ENCODE results near the gene RHEB.

DNA sequence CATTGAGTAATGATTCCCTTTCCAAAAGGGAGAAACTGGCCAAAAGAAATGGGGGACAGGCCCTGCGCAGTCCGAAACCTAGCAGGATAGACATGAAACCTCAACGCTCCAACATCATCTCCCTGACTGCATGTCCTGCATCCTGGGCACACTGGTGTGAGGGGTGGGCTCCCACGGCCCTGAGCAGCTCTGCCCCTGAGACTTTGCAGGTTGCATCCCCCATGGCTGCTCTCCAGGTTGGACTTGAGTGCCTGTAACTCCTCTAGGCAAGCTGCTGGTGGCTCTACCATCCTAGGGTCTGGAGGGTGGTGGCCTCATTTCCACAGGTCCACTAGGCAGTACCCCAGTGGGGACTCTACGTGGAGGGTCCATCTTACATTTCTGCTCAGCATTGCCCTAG is 63.4 kb downstream of the RHEB start:
- TF ChIP-seq POLR2A (IDR thresholded peaks at IDR 0.05), result no peak
- TF ChIP-seq, protein P1, sequence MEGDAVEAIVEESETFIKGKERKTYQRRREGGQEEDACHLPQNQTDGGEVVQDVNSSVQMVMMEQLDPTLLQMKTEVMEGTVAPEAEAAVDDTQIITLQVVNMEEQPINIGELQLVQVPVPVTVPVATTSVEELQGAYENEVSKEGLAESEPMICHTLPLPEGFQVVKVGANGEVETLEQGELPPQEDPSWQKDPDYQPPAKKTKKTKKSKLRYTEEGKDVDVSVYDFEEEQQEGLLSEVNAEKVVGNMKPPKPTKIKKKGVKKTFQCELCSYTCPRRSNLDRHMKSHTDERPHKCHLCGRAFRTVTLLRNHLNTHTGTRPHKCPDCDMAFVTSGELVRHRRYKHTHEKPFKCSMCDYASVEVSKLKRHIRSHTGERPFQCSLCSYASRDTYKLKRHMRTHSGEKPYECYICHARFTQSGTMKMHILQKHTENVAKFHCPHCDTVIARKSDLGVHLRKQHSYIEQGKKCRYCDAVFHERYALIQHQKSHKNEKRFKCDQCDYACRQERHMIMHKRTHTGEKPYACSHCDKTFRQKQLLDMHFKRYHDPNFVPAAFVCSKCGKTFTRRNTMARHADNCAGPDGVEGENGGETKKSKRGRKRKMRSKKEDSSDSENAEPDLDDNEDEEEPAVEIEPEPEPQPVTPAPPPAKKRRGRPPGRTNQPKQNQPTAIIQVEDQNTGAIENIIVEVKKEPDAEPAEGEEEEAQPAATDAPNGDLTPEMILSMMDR (IDR thresholded peaks at IDR 0.05), result no peak

Data from esophagus squamous epithelium (tissue), 4 donors.